GM23338 (cell line): ENCODE data around the gene GOLGA6L2. TPM values are rescaled to one million over a fixed set of nuclear protein-coding genes. Genes with fewer than 3 reads are reported as not detected.

ENCODE experiments used
- ATAC-seq: fragments of 200-7000 bp; cut with Tn5 transposase; 3 replicates; pipeline ENCODE4 v1.9.1; 2020
- DNase-seq: peaks from one replicate; pipeline ENCODE4 v3.0.0-alpha.2; 2015; ENCODE audit warnings: low spot score
- H2AFZ ChIP-seq: fragments of 200-600 bp; sonication (generic); 2 replicates; pipeline ENCODE4 v1.8.0; 2016; ENCODE audit warnings: antibody characterized with exemption, mild to moderate bottlenecking, moderate library complexity
- H3F3A ChIP-seq: fragments of 200-600 bp; sonication (generic); replicated peaks from 2 replicates; pipeline ENCODE4 v1.8.0; 2017; ENCODE audit warnings: antibody characterized with exemption, mixed run types, low read depth
- H3K27ac ChIP-seq: fragments of 200-600 bp; sonication (generic); 2 replicates; pipeline ENCODE4 v1.6.1; 2016; ENCODE audit warnings: low read depth
- H3K27me3 ChIP-seq: fragments of 200-600 bp; sonication (generic); 2 replicates; pipeline ENCODE4 v1.8.0; 2016; ENCODE audit warnings: mild to moderate bottlenecking, mixed run types, moderate library complexity; ENCODE audit not compliant: insufficient read depth
- H3K36me3 ChIP-seq: fragments of 200-600 bp; sonication (generic); 2 replicates; pipeline ENCODE4 v1.8.0; 2016; ENCODE audit warnings: mild to moderate bottlenecking; ENCODE audit not compliant: insufficient read depth
- H3K4me1 ChIP-seq: fragments of 200-600 bp; sonication (generic); 2 replicates; pipeline ENCODE4 v1.8.0; 2016; ENCODE audit warnings: mild to moderate bottlenecking, moderate library complexity; ENCODE audit not compliant: insufficient read depth
- H3K4me2 ChIP-seq: fragments of 200-600 bp; sonication (generic); 2 replicates; pipeline ENCODE4 v1.7.1; 2017; ENCODE audit warnings: mixed run types
- H3K4me3 ChIP-seq: fragments of 200-600 bp; sonication (generic); 2 replicates; pipeline ENCODE4 v1.6.1; 2016; ENCODE audit warnings: mixed run types
- H3K79me2 ChIP-seq: fragments of 200-600 bp; sonication (generic); replicated peaks from 2 replicates; pipeline ENCODE4 v1.8.0; 2017; ENCODE audit warnings: mild to moderate bottlenecking; ENCODE audit not compliant: insufficient read depth
- H3K9me2 ChIP-seq: fragments of 200-600 bp; sonication (generic); 2 replicates; pipeline ENCODE4 v1.8.0; 2017; ENCODE audit not compliant: insufficient read depth
- H4K20me1 ChIP-seq: fragments of 200-600 bp; sonication (generic); replicated peaks from 2 replicates; pipeline ENCODE4 v1.8.0; 2017; ENCODE audit warnings: mild to moderate bottlenecking; ENCODE audit not compliant: insufficient read depth
- H3K27ac Mint-ChIP-seq: 2 replicates; pipeline ENCODE4 v1.8.0; 2020; ENCODE audit warnings: inconsistent platforms, mild to moderate bottlenecking, moderate library complexity, mixed read lengths
- H3K27me3 Mint-ChIP-seq: 3 replicates; pipeline ENCODE4 v1.8.0; 2022; ENCODE audit warnings: low read depth, mild to moderate bottlenecking, moderate library complexity, mixed read lengths, inconsistent platforms; ENCODE audit not compliant: insufficient read depth, poor library complexity
- H3K36me3 Mint-ChIP-seq: 3 replicates; pipeline ENCODE4 v1.8.0; 2021; ENCODE audit warnings: low read depth, mild to moderate bottlenecking, inconsistent platforms, moderate library complexity, mixed read lengths
- H3K4me1 Mint-ChIP-seq: 3 replicates; pipeline ENCODE4 v1.8.0; 2020; ENCODE audit warnings: mild to moderate bottlenecking, inconsistent platforms, mixed read lengths
- H3K4me3 Mint-ChIP-seq: 3 replicates; pipeline ENCODE4 v1.8.0; 2021; ENCODE audit warnings: moderate library complexity, mild to moderate bottlenecking, inconsistent platforms, mixed read lengths
- H3K9me3 Mint-ChIP-seq: 3 replicates; pipeline ENCODE4 v1.8.0; 2020; ENCODE audit warnings: moderate library complexity, mild to moderate bottlenecking, inconsistent platforms, mixed read lengths
- CREB1 ChIP-seq: fragments of 250-450 bp; sonication (Bioruptor Pico); IDR thresholded peaks from 2 replicates; pipeline ENCODE4 v1.5.0; 2020; ENCODE audit warnings: low read depth, mild to moderate bottlenecking, moderate library complexity
- CTCF ChIP-seq, 2 experiments: fragments of 200-600 bp in 1 of 2; sonication (generic) in 1 of 2; conservative IDR thresholded peaks; 2 replicates each; pipeline versions ENCODE4 v1.5.1 to v1.6.1; 2016 to 2017; ENCODE audit warnings: antibody characterized with exemption in 2 of 2, low read depth in 2 of 2, mild to moderate bottlenecking in 2 of 2, moderate library complexity in 1 of 2
- ETS1 ChIP-seq: IDR thresholded peaks from 2 replicates; pipeline ENCODE4 v1.6.1; 2016; ENCODE audit warnings: antibody characterized with exemption
- EZH2 ChIP-seq: fragments of 200-600 bp; sonication (generic); IDR thresholded peaks from one replicate; pipeline ENCODE4 v1.8.0; 2017; ENCODE audit warnings: antibody characterized with exemption, mild to moderate bottlenecking, low read depth; ENCODE audit not compliant: unreplicated experiment
- EZH2phosphoT487 ChIP-seq: fragments of 200-600 bp; sonication (generic); IDR thresholded peaks from one replicate; pipeline ENCODE4 v1.8.1; 2018; ENCODE audit warnings: antibody characterized with exemption; ENCODE audit not compliant: unreplicated experiment
- JUNB ChIP-seq: IDR thresholded peaks from one replicate; pipeline ENCODE4 v1.6.1; 2016; ENCODE audit warnings: antibody characterized with exemption; ENCODE audit not compliant: unreplicated experiment
- NANOG ChIP-seq: IDR thresholded peaks from 2 replicates; pipeline ENCODE4 v1.6.1; 2016; ENCODE audit warnings: antibody characterized with exemption, borderline replicate concordance
- STAT1 ChIP-seq: IDR thresholded peaks from one replicate; pipeline ENCODE4 v1.6.1; 2016; ENCODE audit warnings: antibody characterized with exemption; ENCODE audit not compliant: unreplicated experiment
- ZNF114 ChIP-seq: fragments of 250-450 bp; sonication (Bioruptor Pico); IDR thresholded peaks from 2 replicates; pipeline ENCODE4 v1.5.0; 2020; ENCODE audit warnings: mild to moderate bottlenecking, moderate library complexity
- ZNF331 ChIP-seq: fragments of 250-450 bp; sonication (Bioruptor Pico); IDR thresholded peaks from 2 replicates; pipeline ENCODE4 v1.5.0; 2020; ENCODE audit warnings: low read depth, mild to moderate bottlenecking, moderate library complexity
- ZNF462 ChIP-seq: fragments of 250-450 bp; sonication (Bioruptor Pico); IDR thresholded peaks from 2 replicates; pipeline ENCODE4 v1.5.0; 2020; ENCODE audit warnings: mild to moderate bottlenecking, moderate library complexity
- polyA plus RNA-seq: library from polyadenylated mRNA; unstranded; fragments of >200 nt; fragmentation: Nextera tagmentation; extraction: Ambion mirVana; gene quantifications from 2 replicates; pipeline ENCODE4 v1.2.1, GENCODE V29; 2016
- total RNA-seq: library from RNA; depleted of rRNA; stranded (reverse); fragments of >200 nt; shearing (Covaris generic); gene quantifications from 2 replicates; pipeline ENCODE4 v1.2.3, GENCODE V29; 2014

The GOLGA6L2 gene
- total and polyA plus RNA-seq, 2 experiments from 2014 or later: not detected

- DNase-seq (no peak), ATAC-seq (no peak)
- H3K36me3 ChIP-seq: no peaks in the 10 kb centered on the region
- no peaks in the 10 kb centered on the region for H3K4me1 ChIP-seq
- H3K4me3 ChIP-seq: no peak overlapping the region
- TF ChIP-seq JUNB: no peak
- H3K9me2 ChIP-seq: no peaks in the 10 kb centered on the region
- no peak overlapping the region for H2AFZ ChIP-seq
- no peak overlapping the region for H3K27ac ChIP-seq
- Mint-ChIP-seq H3K27me3 (peaks cover 7% of the 10 kb centered on the region), H3K4me3 (no peak overlapping the region), H3K27ac (no peak overlapping the region), H3K36me3 (peaks cover 10% of the 10 kb centered on the region; the same call in 2 of the 3 replicates), H3K9me3 (peaks cover 72% of the 10 kb centered on the region), H3K4me1 (no peaks in the 10 kb centered on the region)
- H3F3A ChIP-seq: no peaks in the 10 kb centered on the region
- no peaks in the 10 kb centered on the region for H3K79me2 ChIP-seq
- no peaks in the 10 kb centered on the region for H4K20me1 ChIP-seq
- H3K4me2 ChIP-seq: no peak overlapping the region
- H3K27me3 ChIP-seq: no peaks in the 10 kb centered on the region
Observed at GRCh38 chr15:23411841-23412240, 35.2 kb downstream of the GOLGA6L2 start.

- H3K9me2 ChIP-seq: no peaks in the 10 kb centered on the region
- no peaks in the 10 kb centered on the region for H3K4me1 ChIP-seq
- H2AFZ ChIP-seq: no peak overlapping the region
- H3K27ac ChIP-seq: no peak overlapping the region
- ATAC-seq (no peak), DNase-seq (no peak)
- no peak overlapping the region for H3K4me3 ChIP-seq
- no peaks in the 10 kb centered on the region for H3F3A ChIP-seq
- Mint-ChIP-seq H3K27ac (no peak overlapping the region), H3K36me3 (peaks cover 2% of the 10 kb centered on the region; the same call in 2 of the 3 replicates), H3K4me1 (no peaks in the 10 kb centered on the region), H3K27me3 (peaks cover 6% of the 10 kb centered on the region), H3K9me3 (peaks cover 76% of the 10 kb centered on the region), H3K4me3 (no peak overlapping the region)
- H3K4me2 ChIP-seq: no peak overlapping the region
- no peaks in the 10 kb centered on the region for H3K27me3 ChIP-seq
- no peaks in the 10 kb centered on the region for H3K79me2 ChIP-seq
- no peaks in the 10 kb centered on the region for H4K20me1 ChIP-seq
- H3K36me3 ChIP-seq: no peaks in the 10 kb centered on the region
- TF ChIP-seq ETS1 (no peak), ZNF462 (CRISPR knock-in tag) (no peak), STAT1 (no peak), EZH2 (no peak), NANOG (no peak), JUNB (no peak), EZH2phosphoT487 (no peak), CTCF (conservative IDR thresholded peaks at IDR 0.05; ENCODE audit: low read depth in 2 of 2) (no peak), ZNF331 (CRISPR knock-in tag) (no peak), CREB1 (CRISPR knock-in tag) (no peak), ZNF114 (CRISPR knock-in tag) (no peak)
Observed at GRCh38 chr15:23403550-23403949, 43.5 kb downstream of the GOLGA6L2 start.
